Muscle of leg (tissue), 11 donors: Measurements from ENCODE around the gene CPEB4. TPM values are rescaled to one million over a fixed set of nuclear protein-coding genes. Genes with fewer than 3 reads are reported as not detected.

Source experiments
- DNase-seq: peaks from one replicate; pipeline ENCODE4 v3.0.0; 2013
- H3K27ac ChIP-seq: one replicate; pipeline ENCODE4 v1.5.1; 2013; ENCODE audit warnings: mild to moderate bottlenecking, low read length, control low read depth
- H3K27me3 ChIP-seq: one replicate; pipeline ENCODE4 v1.6.1; 2013; ENCODE audit warnings: low read length; ENCODE audit not compliant: control insufficient read depth, insufficient read depth
- H3K36me3 ChIP-seq: one replicate; pipeline ENCODE4 v1.6.1; 2013; ENCODE audit warnings: low read length; ENCODE audit not compliant: control insufficient read depth, insufficient read depth
- H3K4me1 ChIP-seq: one replicate; pipeline ENCODE4 v1.6.1; 2013; ENCODE audit warnings: low read length; ENCODE audit not compliant: control insufficient read depth, insufficient read depth
- H3K4me3 ChIP-seq: one replicate; pipeline ENCODE4 v1.5.1; 2013; ENCODE audit warnings: low read length, control low read depth
- H3K9me3 ChIP-seq: replicated peaks from 2 replicates; pipeline ENCODE4 v1.6.1; 2013; ENCODE audit warnings: low read depth, low read length; ENCODE audit not compliant: control insufficient read depth
- WGBS: methylation state at CpG from one replicate; pipeline ENCODE4 v1.1.5; 2013; ENCODE audit warnings: missing lambda C conversion rate; ENCODE audit not compliant: insufficient coverage; 5-methylcytosine and 5-hydroxymethylcytosine counted together
- polyA plus RNA-seq, 8 donors: library from polyadenylated mRNA; unstranded; fragments of 120-200 nt; gene quantifications; one replicate each; pipeline versions ENCODE4 v1.2.1 to v1.2.3, GENCODE V29; 2013; ENCODE audit warnings: inconsistent platforms in 1 of 8, low replicate concordance in 1 of 8; ENCODE audit not compliant: insufficient read length in 8 of 8, insufficient read depth in 1 of 8
- total RNA-seq: library from RNA; stranded (reverse); fragments of 120-200 nt; gene quantifications from one replicate; pipeline ENCODE4 v1.2.4, GENCODE V29; 2013

CPEB4 gene
- total and polyA plus RNA-seq, 9 donors, result 15.3 to 36.5 (median 22.7) TPM

DNA sequence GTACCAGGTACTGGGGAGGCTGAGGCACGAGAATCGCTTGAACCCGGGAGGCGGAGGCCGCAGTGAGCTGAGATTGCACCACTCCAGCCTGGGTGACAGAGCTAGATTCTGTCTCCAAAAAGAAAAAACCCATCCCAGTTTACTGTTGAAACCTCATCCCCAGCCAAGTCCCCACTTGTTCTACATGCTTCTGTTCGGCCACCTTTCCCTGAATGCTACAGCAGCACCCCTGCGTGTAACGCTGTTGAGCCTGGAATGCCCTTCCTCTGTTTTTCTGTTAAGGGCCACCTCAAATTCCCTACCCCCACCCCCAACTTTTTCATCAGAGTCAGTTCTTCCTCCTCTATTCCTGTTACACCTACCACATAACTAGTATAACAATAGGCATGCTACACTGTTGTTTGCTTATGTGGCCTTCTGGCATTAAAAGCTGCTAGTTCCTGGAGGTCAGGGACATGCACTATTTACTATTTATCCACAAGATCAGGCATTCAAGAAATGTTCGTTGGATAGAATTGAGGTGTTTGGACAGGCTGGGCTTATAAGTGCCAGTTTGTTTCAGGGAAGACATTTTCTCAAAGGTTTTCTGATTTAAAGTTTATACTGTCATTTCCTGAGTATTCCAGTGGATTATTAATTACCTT lies 53.7 kb downstream of the CPEB4 start:
- no peaks in the 10 kb centered on the region for H3K9me3 ChIP-seq
- H3K36me3 ChIP-seq, result peaks cover 9% of the 10 kb centered on the region
- H3K4me3 ChIP-seq, result no peak overlapping the region
- no peaks in the 10 kb centered on the region for H3K27me3 ChIP-seq
- H3K27ac ChIP-seq, result no peak overlapping the region
- no peak for DNase-seq
- WGBS, result 88% methylated on average over 8 of the region's 9 CpGs
- peaks cover 5% of the 10 kb centered on the region for H3K4me1 ChIP-seq

DNA sequence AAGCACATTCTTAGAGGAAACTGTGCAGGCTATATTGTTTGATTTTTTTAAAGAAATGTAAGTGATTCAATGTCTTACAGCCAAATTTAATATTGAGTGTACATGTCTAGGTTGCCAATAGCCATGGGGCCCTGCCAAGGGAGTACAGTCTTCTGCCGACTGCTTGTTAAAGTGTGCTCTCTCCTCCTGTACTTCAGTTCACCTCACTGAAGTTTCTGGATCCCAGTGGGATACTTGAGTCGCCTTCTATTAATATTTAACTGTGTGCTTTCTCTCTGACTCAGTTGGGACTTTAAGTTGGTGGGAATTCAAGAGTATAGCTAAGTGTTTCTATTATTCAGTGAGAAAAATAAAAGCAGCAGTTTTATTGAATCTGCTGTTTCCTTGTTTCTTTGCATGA lies 56.4 kb downstream of the CPEB4 start:
- no peaks in the 10 kb centered on the region for H3K27me3 ChIP-seq
- peaks cover 11% of the 10 kb centered on the region for H3K36me3 ChIP-seq
- no peak overlapping the region for H3K27ac ChIP-seq
- no peak overlapping the region for H3K4me3 ChIP-seq
- H3K9me3 ChIP-seq, result no peaks in the 10 kb centered on the region
- DNase-seq, result peak; percentile 88
- WGBS, result no CpG with 5 or more reads among the region's 2 CpGs
- peaks cover 5% of the 10 kb centered on the region for H3K4me1 ChIP-seq

DNA sequence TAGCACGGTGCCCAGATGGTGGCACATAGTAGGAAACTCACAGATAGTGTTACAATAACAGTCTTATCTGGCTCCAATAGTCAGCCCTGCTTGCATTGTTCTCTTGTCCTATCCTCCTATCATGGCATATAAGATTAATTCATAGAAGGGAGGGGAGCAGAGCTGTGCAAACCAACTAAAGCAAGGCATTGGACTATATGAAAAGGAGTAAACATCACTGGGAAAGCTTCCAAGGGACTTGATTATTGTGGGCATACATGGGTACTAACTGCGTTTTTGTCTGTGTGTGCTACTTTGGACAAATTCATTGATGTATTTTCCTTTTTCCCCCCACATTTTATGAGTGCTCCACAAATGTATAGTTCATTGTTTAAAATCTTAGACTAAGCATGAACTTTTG lies 57.0 kb downstream of the CPEB4 start:
- Histone ChIP-seq H3K4me1 (peaks cover 5% of the 10 kb centered on the region), H3K36me3 (peaks cover 11% of the 10 kb centered on the region), H3K27ac (no peak overlapping the region)

DNA sequence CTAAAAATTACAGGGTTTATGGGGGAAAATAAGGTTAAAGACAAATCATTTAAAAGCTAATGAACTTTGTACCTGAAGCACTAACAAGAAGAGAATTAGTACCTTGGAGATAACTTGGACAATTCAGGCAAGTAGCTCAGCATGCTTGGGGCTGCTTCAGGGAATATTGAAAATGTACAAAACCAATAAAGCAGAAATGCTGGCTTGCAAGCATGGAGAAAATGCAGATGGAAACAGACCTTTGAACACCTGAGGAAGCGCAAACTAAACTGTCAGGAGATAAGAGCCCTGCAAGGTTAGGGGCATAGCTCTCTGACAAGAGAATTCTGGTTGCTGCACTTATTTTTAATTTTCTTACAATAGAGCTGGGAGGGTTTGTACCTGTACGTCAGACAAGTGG lies 58.2 kb downstream of the CPEB4 start:
- Histone ChIP-seq H3K9me3 (no peaks in the 10 kb centered on the region), H3K27me3 (no peaks in the 10 kb centered on the region), H3K36me3 (peaks cover 15% of the 10 kb centered on the region), H3K27ac (no peak overlapping the region), H3K4me1 (peaks cover 5% of the 10 kb centered on the region), H3K4me3 (no peak overlapping the region)
- no CpG with 5 or more reads among the region's 2 CpGs for WGBS
- DNase-seq, result no peak

More for the DNA sequence above, 57.0 kb downstream of the CPEB4 start:
- no CpG with 5 or more reads among the region's 2 CpGs for WGBS
- Histone ChIP-seq H3K27me3 (no peaks in the 10 kb centered on the region), H3K4me3 (no peak overlapping the region), H3K9me3 (no peaks in the 10 kb centered on the region)
- DNase-seq, result no peak

DNA sequence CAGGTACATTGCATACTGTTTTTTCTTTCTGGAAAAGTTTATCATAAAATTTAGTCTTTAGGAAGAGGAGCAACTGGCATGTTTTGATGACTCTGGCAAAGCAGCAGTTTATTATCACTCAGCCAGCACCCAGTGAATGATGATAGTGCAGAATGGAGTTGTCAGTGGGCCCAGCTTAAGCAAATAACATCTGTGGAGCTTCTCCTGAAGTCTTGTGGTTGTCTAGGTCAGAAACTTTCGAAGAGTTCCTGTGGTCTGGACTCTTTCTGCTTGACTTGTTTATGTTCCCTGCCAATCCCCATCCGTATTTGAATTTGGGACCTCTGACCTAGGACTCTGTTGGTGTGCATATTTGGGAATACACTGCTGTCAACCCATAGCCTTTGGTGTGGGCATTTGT lies 62.7 kb downstream of the CPEB4 start:
- WGBS, result 37% methylated on average over 2 of the region's 2 CpGs
- H3K9me3 ChIP-seq, result no peaks in the 10 kb centered on the region
- peaks cover 9% of the 10 kb centered on the region for H3K4me1 ChIP-seq
- no peak overlapping the region for H3K4me3 ChIP-seq
- H3K36me3 ChIP-seq, result peaks cover 23% of the 10 kb centered on the region
- no peak overlapping the region for H3K27ac ChIP-seq
- no peaks in the 10 kb centered on the region for H3K27me3 ChIP-seq
- DNase-seq, result no peak

DNA sequence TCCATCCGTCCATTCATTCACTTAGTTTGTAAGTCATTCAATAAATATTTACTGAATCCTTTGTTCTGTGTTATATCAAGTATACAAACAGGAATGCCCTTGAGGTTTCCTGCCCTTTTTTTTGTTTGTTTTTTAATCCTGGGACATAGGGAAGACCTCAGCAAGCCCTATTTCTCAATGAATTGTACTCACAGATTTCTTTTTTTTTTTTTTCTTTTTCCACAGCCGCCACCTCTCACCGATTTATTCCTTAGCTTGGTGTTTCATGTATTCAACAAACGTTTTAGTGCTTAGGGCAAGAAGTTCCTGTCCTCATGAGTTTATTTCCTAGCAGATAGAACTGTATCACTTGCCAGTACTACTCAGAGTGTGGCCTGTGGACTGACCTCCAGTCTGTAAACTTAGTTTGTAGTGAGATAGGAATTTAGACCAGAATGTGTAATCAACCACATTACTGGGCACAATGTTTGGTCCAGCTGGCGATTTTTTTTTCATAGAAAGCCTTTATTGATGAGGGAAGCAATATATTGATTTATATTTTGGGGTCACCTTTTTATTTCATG lies 65.5 kb downstream of the CPEB4 start:
- no peak overlapping the region for H3K27ac ChIP-seq
- DNase-seq, result no peak
- H3K36me3 ChIP-seq, result peaks cover 16% of the 10 kb centered on the region
- H3K4me1 ChIP-seq, result peaks cover 9% of the 10 kb centered on the region
- WGBS, result no CpG with 5 or more reads among the region's 5 CpGs
- H3K4me3 ChIP-seq, result no peak overlapping the region
- H3K27me3 ChIP-seq, result no peaks in the 10 kb centered on the region
- no peaks in the 10 kb centered on the region for H3K9me3 ChIP-seq

DNA sequence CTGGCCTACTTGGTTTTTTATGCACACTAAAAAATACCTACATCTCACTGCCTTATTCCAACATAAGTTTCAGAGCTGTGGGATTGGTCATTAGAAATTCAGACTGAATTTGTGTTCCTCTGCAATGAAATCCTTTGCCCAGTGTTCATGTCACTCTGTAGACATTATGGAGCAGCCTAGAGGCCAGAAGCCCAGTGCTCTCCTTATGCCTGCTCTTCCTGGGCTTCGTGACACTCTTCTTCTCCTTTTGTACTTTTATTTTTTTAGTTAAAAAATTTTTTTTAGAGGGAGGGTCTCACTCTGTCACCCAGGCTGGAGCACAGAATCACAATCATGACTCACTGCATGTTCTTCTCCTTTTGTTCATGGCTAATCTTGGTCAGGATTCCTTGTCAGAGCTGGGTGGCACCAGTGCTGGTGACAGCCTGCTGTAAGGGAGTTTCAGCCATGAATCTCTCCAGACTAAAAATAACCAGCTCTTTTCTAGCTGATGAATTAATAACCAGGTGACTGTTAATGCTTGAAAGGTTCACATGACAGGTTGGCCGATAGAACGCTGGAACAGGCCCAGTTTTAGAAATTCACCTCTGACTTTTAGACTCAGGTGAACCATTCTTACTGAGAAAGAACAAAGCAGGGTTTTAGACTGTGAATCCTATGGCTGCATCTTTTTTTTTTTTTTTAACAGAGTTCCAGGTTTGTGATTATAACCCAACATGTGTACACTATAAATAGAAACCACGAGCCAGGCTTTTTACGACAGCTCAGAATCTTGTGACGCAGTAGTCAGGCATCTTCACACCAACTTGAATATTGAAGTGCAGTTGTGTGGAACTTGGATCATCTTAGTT lies 66.7 kb downstream of the CPEB4 start:
- no peak overlapping the region for H3K4me3 ChIP-seq
- H3K27me3 ChIP-seq, result no peaks in the 10 kb centered on the region
- whole genome bisulfite sequencing, result no CpG with 5 or more reads among the region's 6 CpGs
- peaks cover 9% of the 10 kb centered on the region for H3K4me1 ChIP-seq
- peak overlapping the region; percentile 69 for H3K27ac ChIP-seq
- DNase-seq, result peak; percentile 57
- no peaks in the 10 kb centered on the region for H3K9me3 ChIP-seq
- peaks cover 16% of the 10 kb centered on the region for H3K36me3 ChIP-seq

DNA sequence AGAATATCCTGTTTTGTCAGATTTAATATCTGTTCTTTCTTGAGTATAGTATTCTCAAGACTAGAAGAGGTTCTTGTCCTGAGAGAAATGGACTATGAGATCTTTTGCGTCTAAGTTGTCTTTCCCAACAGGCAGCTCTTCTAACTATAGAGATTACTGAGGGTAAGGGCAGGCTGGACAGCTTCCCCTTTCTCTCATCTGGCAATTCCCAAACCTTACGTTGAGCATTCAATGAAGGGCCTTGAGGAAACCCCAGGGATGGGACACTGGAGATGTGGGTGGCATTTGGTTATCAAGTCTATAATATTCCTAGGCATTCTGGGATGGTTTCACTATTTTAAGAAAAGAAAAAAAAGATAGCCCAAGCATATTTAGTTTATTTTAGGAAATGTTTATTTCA lies 72.8 kb downstream of the CPEB4 start:
- DNase-seq, result no peak
- H3K4me3 ChIP-seq, result no peak overlapping the region
- H3K27me3 ChIP-seq, result no peaks in the 10 kb centered on the region
- no CpG with 5 or more reads among the region's 2 CpGs for WGBS
- H3K9me3 ChIP-seq, result no peaks in the 10 kb centered on the region
- peaks cover 3% of the 10 kb centered on the region for H3K4me1 ChIP-seq
- H3K27ac ChIP-seq, result no peak overlapping the region
- H3K36me3 ChIP-seq, result no peaks in the 10 kb centered on the region

DNA sequence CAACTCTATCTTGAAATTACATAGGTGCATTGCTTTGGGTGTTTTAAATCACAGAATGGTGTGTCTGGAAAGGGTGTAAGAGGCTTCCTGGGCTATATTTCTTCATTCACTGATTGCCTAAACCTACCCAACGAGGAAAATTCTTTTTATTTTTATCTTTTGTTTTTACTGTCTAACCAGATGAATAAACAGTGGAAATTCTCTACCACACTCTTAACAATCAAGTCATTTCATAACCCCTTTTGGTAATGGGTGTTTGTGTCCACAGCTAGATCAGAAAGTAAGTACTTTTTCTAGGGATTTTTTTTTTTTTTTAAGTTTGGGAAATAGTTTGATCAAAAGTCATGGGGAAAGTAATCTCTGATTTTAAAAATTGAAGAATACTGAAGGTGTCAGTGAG lies 73.3 kb downstream of the CPEB4 start:
- Histone ChIP-seq H3K27me3 (no peaks in the 10 kb centered on the region), H3K27ac (no peak overlapping the region), H3K4me1 (peaks cover 3% of the 10 kb centered on the region), H3K9me3 (no peaks in the 10 kb centered on the region), H3K4me3 (no peak overlapping the region), H3K36me3 (no peaks in the 10 kb centered on the region)
- DNase-seq, result no peak
- no CpG with 5 or more reads among the region's 1 CpG for WGBS

DNA sequence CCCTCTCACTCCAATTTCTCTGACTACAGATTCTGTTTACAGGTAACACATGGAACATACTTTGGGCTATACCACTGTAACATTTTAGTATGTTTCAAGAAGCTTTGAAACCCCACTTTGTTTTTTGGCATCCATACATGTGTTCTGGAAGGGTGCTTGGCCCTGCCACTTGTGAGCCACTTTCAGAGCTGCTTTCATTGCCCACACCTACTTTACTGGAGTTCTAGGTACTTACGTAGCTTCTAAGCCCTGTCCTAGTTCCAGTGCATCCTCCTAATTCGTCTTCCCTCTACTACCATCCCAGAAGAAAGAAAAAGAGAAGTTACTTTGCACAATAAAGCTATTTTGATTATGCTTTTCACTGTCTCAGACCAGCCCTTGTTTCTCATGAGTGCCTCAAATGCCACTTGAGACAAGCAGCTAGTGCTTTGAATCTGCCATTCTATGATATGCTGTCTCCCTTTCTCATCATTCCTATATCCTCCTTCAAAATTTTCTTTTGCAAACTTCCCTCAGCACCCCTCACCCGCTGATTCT lies 74.4 kb downstream of the CPEB4 start:
- no peak overlapping the region for H3K27ac ChIP-seq
- H3K9me3 ChIP-seq, result no peaks in the 10 kb centered on the region
- no peak for DNase-seq
- peaks cover 3% of the 10 kb centered on the region for H3K4me1 ChIP-seq
- H3K36me3 ChIP-seq, result no peaks in the 10 kb centered on the region
- H3K4me3 ChIP-seq, result no peak overlapping the region
- WGBS, result 80% methylated on average over 1 of the region's 3 CpGs
- H3K27me3 ChIP-seq, result no peaks in the 10 kb centered on the region
